DMS53 (cell line): ENCODE data around the gene ARL17A.
"Not testable (repeated sequence)": the region's sequence is repeated elsewhere in the genome, so short reads cannot be mapped to it uniquely, and the experiment has no call there.

ENCODE experiments used
- DNase-seq: peaks from one replicate; lab custom pipeline; 2025; lab: John Stamatoyannopoulos, UW

ARL17A gene

GRCh38 chr17:46548607-46549006 lies 30.9 kb downstream of the ARL17A start:
- not testable (repeated sequence) for DNase-seq

- not testable (repeated sequence) for DNase-seq
These were observed 44.8 kb downstream of the ARL17A start for GRCh38 chr17:46534716-46535115.

GRCh38 chr17:46512168-46512567 lies 67.3 kb downstream of the ARL17A start, which contains the start of gene LRRC37A2:
Gene LRRC37A2 (plus strand): TSS chr17:46512468. CDS start chr17:46512713, 245 bp downstream.
- not testable (repeated sequence) for DNase-seq

- DNase-seq = not testable (repeated sequence)
These were observed 73.6 kb downstream of the ARL17A start for GRCh38 chr17:46505896-46506295.

GRCh38 chr17:46499437-46500139 lies 79.9 kb downstream of the ARL17A start:
- DNase-seq = not testable (repeated sequence)

- DNase-seq = not testable (repeated sequence)
These were observed 87.5 kb downstream of the ARL17A start for GRCh38 chr17:46492021-46492420.

GRCh38 chr17:46481310-46481709 lies 98.2 kb downstream of the ARL17A start:
- not testable (repeated sequence) for DNase-seq

- not testable (repeated sequence) for DNase-seq
These were observed 100.7 kb downstream of the ARL17A start for GRCh38 chr17:46478823-46479222.

GRCh38 chr17:46475583-46475982 lies 103.9 kb downstream of the ARL17A start:
- DNase-seq = not testable (repeated sequence)

- DNase-seq = not testable (repeated sequence)
These were observed 105.0 kb downstream of the ARL17A start for GRCh38 chr17:46474489-46474888.

- not testable (repeated sequence) for DNase-seq
These were observed 111.9 kb downstream of the ARL17A start for GRCh38 chr17:46467618-46468017.
